Coronary artery (tissue), 2 donors: Measurements from ENCODE around the gene LTBP1.

Source experiments
- DNase-seq: peaks from one replicate; pipeline ENCODE4 v3.0.0-alpha.2; 2017; ENCODE audit warnings: low spot score
- H3K27ac ChIP-seq, 2 donors: fragments of 200-600 bp; sonication (generic); one replicate each; pipeline ENCODE4 v1.5.1; 2016 to 2019
- H3K4me3 ChIP-seq: fragments of 200-600 bp; sonication (generic); 2 replicates; pipeline ENCODE4 v1.5.1; 2016; ENCODE audit warnings: mild to moderate bottlenecking, moderate library complexity
- TF ChIP-seq, protein P1 (sequence below): fragments of 200-600 bp; sonication (generic); IDR thresholded peaks from one replicate; pipeline ENCODE4 v1.5.1; 2019; ENCODE audit warnings: antibody characterized with exemption

Gene LTBP1

DNA sequence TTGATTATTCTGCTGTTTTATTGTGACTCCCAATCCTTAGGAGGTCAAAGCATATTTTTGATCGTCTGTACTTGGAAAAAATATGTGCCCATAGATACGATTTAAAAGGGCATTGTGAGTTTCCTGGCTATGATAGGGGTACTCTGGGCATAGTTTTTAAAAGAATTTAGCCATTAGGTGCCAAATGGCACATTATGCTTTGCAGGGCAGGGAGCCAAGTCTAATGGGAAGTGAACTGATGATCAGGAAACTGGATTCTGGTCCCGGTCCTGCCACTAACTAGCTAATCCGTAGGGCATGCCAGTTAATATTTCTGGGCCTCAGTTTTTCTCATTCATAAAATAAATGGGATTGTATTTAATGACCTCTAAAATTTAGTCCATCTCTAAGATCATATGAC, 189.3 kb downstream of the LTBP1 start:
- Histone ChIP-seq H3K4me3 (peak overlapping the region; percentile 69), H3K27ac (peak overlapping the region; percentile 88 to 90)
- TF ChIP-seq, protein P1, sequence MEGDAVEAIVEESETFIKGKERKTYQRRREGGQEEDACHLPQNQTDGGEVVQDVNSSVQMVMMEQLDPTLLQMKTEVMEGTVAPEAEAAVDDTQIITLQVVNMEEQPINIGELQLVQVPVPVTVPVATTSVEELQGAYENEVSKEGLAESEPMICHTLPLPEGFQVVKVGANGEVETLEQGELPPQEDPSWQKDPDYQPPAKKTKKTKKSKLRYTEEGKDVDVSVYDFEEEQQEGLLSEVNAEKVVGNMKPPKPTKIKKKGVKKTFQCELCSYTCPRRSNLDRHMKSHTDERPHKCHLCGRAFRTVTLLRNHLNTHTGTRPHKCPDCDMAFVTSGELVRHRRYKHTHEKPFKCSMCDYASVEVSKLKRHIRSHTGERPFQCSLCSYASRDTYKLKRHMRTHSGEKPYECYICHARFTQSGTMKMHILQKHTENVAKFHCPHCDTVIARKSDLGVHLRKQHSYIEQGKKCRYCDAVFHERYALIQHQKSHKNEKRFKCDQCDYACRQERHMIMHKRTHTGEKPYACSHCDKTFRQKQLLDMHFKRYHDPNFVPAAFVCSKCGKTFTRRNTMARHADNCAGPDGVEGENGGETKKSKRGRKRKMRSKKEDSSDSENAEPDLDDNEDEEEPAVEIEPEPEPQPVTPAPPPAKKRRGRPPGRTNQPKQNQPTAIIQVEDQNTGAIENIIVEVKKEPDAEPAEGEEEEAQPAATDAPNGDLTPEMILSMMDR = no peak
- no peak for DNase-seq

DNA sequence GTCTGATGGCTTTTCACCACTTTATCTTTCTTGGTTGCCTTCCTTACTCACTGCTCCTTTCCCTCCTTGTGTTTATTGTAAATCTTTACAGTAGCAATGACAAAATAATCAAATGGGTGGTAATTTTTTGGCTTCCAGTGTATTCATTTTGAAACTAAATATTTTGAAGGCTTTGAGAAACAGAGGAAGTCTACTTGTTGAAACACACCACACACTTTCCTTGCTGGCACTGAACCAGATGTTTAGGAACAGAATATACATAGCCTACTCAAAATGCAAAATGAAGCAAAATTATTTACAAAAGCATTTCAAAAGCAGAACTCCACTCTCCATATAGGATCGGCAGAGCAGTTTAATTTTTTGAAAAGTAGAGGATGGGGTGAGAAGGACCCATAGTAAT, 189.8 kb downstream of the LTBP1 start:
- Histone ChIP-seq H3K27ac (peak overlapping the region; percentile 88 to 90), H3K4me3 (peak overlapping the region; percentile 69)
- TF ChIP-seq, protein P1 = no peak
- no peak for DNase-seq

- peak overlapping the region; percentile 88 to 90 for H3K27ac ChIP-seq
Measured at GRCh38 chr2:33137331-33137730, 190.6 kb downstream of the LTBP1 start.

DNA sequence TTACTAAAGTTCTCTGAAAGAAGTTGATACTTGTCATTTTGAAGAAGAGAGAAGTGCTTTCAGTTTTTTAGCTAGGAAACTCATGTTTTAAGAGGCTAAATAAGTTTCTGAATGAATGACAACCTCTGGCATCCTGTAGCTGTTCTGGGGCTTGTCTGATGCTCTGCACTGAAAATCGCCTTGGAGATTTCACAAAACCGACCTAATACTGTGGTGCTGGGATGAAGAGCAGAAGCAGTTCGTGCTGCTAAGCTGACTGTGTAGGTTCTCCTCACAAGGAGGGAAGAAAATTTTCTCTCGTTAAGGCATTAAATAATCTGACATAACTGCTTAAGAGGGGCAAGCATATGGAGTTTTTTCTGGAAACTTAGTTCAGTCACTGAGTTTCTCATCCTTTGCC, 193.2 kb downstream of the LTBP1 start:
- TF ChIP-seq, protein P1 = no peak
- Histone ChIP-seq H3K4me3 (peak overlapping the region; percentile 32), H3K27ac (peak overlapping the region; percentile 77)
- no peak for DNase-seq

More at GRCh38 chr2:33137331-33137730, 190.6 kb downstream of the LTBP1 start:
- no peak for DNase-seq
- TF ChIP-seq, protein P1 = no peak
- H3K4me3 ChIP-seq = peak overlapping the region; percentile 69

DNA sequence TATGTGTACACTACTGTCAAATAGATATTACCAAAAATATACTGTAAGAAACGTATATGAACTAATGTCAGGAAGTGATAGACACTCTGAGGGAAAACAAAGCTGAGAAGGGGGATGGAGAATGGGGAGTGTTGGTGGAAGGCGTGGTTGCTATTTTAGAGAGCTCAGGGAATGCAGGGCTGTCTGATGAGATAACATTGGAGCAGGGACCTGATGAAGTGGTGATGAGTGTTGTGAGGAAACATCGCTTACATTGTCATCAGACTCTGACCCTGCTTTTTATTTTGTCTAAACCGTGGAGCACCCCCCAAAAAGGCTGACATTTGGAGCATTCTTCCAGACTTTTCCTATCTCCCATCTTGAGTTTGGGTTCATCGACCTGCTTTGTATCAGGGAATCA, 194.7 kb downstream of the LTBP1 start:
- DNase-seq = no peak
- Histone ChIP-seq H3K4me3 (no peak overlapping the region), H3K27ac (peak overlapping the region; percentile 77 to 86)
- TF ChIP-seq, protein P1 = no peak

- TF ChIP-seq, protein P1 = no peak
- peak overlapping the region; percentile 77 to 86 for H3K27ac ChIP-seq
- H3K4me3 ChIP-seq = peak overlapping the region; percentile 42
- no peak for DNase-seq
Measured at GRCh38 chr2:33142810-33143209, 196.1 kb downstream of the LTBP1 start.

DNA sequence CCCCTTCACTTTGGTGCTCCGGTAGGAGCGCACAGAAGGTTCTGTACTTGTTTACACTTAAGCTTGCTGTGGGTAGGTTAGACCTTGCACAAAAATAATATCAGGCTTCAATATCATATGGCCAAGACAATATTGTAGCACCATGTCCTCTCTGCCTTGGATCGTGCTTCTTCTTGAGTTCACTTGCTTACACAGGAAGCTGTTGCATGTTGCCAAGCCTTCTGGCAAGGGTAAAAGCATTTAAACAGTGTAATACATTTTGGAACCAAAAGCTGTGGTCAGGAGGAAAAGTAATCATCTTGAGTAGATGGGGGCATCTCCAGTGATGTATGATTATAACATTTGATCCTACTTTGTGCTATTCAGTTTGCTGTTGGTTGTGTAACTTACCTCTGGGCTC, 197.5 kb downstream of the LTBP1 start:
- DNase-seq = no peak
- TF ChIP-seq, protein P1 = no peak
- peak overlapping the region; percentile 76 to 77 for H3K27ac ChIP-seq
- H3K4me3 ChIP-seq = peak overlapping the region; percentile 10
